ENCODE measurements around the gene CUEDC1.

- TF ChIP-seq CTCF (IDR thresholded peaks at IDR 0.05) (no peak), POLR2A (IDR thresholded peaks at IDR 0.05; ENCODE audit: low read length) (no peak), REST (IDR thresholded peaks at IDR 0.05) (no peak)
Measured at GRCh38 chr17:57928928-57929327, 26.3 kb downstream of the CUEDC1 start.
